KOPT-K1 (cell line): ENCODE measurements around the gene FGF1.

Source experiments
- H3K27ac ChIP-seq: fragments of 200-600 bp; sonication (generic); 2 replicates; pipeline ENCODE4 v1.5.1; 2016; ENCODE audit warnings: antibody characterized with exemption, mild to moderate bottlenecking, low read depth, low read length; ENCODE audit not compliant: poor library complexity, severe bottlenecking
- H3K36me3 ChIP-seq: fragments of 200-600 bp; sonication (generic); 2 replicates; pipeline ENCODE4 v1.5.1; 2017; ENCODE audit warnings: antibody characterized with exemption, mild to moderate bottlenecking, low read length, moderate library complexity; ENCODE audit not compliant: insufficient read depth
- H3K9me3 ChIP-seq: fragments of 200-600 bp; sonication (generic); 2 replicates; pipeline ENCODE4 v1.5.1; 2017; ENCODE audit warnings: antibody characterized with exemption, low read length, mild to moderate bottlenecking; ENCODE audit not compliant: insufficient read depth, poor library complexity, severe bottlenecking

Gene FGF1

DNA sequence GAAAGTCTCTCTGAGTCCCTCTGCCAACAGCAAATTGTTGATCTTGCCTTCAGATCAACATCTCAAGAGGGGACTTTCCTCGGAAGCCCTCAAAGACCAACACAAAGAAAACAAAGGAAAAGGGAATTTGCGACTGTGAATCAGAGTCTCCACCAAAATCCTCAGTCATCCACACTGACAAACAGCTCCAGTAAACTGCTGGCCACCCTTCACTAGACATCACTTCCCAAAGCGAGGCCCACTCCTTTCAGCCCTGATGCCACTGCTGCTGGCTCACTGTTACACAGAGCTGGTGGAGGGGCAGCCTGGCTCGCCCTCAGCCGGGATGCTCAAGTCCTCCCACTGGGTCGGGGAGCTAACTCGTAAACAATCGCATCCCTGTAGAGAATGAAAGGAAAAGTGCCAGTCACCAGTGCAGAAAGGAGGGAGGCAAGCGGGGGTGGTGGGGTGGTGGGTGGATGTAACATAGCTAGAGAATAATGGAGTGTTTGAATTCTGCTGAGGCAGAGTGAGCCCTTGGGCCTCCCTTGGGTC is 1.3 kb downstream of the FGF1 start:
- Histone ChIP-seq H3K36me3 (no peaks in the 10 kb centered on the region), H3K27ac (no peak overlapping the region), H3K9me3 (no peaks in the 10 kb centered on the region)

DNA sequence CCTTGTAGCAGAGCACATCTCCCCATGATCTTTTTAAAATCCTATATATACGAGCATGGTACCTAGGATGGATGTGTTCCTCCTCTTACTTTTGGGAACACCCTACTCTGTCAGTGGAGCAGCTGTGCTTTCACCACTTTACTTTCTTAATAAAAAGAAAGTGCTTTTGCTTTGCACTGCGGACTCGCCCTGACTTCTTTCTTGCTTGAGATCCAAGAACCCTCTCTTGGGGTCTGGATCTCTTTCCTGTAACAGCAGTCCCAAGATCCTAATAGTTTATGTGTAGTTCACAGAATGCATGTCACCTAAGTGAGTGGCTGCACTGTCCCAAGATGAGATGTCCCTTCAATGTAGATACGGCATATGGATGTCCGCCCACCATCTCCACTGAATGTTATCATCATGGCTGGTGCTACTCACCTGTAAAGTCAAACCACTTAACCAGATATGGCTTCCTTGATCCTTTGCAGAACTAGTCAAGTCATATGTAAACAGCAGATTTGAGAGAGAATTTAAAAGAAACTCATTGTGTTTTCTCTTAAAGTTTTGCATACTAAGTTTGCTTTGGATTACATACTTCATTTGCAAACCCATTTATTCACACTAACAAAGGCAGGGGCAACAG is 1.9 kb downstream of the FGF1 start:
- no peaks in the 10 kb centered on the region for H3K36me3 ChIP-seq
- no peaks in the 10 kb centered on the region for H3K9me3 ChIP-seq
- H3K27ac ChIP-seq, result no peak overlapping the region

GRCh38 chr5:142683116-142683515 is 2.8 kb downstream of the FGF1 start:
- no peaks in the 10 kb centered on the region for H3K36me3 ChIP-seq
- no peaks in the 10 kb centered on the region for H3K9me3 ChIP-seq
- H3K27ac ChIP-seq, result no peak overlapping the region

DNA sequence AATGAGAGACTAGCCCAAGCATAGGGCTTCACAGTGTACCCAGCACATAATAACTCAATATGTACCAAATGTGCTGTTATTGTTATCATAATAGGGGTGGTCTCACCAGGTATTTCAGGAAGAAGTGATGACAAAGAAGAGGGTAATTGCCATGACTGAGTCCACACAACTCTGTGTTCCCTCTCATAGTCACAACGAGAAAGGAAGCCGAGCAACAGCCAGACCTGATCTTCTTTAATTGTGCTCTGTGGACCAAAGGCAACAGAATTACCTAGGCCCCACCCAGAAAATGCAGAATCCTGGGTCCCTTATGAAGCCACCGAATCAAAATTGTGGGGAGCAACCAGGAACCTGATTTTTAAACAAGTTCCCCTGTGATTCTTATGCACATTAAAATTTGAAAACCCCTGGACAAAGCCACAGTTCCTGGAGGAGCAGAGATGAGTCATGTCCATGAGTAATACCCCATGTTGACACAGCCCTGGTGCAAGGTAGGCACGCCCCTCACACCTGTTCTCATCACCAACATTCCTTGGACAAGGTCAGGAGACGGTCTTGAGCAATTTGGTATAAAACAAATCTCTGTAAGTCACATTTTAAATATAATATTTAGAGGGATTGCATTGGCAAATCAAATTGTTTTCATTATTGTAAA is 5.2 kb downstream of the FGF1 start:
- H3K27ac ChIP-seq, result no peak overlapping the region
- H3K36me3 ChIP-seq, result no peaks in the 10 kb centered on the region
- H3K9me3 ChIP-seq, result no peaks in the 10 kb centered on the region

DNA sequence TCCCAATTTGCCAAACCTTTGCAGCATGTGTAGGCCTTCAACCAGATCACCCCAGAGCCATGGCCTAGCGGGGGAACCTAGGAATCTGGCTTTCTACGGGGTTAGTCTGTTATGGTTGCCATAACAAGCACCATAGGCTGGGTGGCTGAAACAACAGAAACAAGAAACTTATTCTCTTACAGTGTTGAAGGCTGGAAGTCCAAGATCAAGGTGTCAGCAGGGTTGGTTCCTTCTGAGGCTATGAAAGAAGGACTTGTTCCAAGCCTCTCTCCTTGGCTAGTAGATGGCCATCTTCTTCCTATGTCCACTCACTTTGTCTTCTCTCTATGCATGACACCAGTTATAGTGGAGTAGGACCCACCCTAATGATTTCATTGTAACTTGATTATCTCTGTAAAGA is 6.1 kb downstream of the FGF1 start:
- Histone ChIP-seq H3K27ac (no peak overlapping the region), H3K36me3 (no peaks in the 10 kb centered on the region), H3K9me3 (no peaks in the 10 kb centered on the region)

DNA sequence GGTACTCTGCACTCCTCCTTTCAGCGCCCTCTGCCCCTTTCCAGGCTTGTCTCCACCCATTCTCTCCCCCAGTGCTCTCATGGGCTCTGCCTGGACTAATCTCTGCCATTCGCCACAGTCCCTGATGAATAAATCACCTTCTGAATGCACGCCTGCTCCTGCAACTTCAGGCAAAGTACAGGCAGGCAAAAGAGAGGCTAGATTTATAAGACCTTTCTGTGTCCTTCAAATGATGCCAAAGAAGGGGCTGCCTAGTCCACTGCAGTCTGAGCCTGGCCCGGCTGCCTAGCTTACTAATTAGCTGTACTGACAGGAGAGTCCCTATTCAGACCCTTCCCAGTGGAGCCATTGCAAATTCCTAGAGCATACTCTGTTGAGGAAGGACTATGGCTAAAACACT is 7.4 kb downstream of the FGF1 start:
- H3K36me3 ChIP-seq, result no peaks in the 10 kb centered on the region
- no peaks in the 10 kb centered on the region for H3K9me3 ChIP-seq
- H3K27ac ChIP-seq, result no peak overlapping the region

- H3K27ac ChIP-seq, result no peak overlapping the region
- no peaks in the 10 kb centered on the region for H3K9me3 ChIP-seq
- no peaks in the 10 kb centered on the region for H3K36me3 ChIP-seq
These were observed 8.7 kb downstream of the FGF1 start for GRCh38 chr5:142677198-142677597.

DNA sequence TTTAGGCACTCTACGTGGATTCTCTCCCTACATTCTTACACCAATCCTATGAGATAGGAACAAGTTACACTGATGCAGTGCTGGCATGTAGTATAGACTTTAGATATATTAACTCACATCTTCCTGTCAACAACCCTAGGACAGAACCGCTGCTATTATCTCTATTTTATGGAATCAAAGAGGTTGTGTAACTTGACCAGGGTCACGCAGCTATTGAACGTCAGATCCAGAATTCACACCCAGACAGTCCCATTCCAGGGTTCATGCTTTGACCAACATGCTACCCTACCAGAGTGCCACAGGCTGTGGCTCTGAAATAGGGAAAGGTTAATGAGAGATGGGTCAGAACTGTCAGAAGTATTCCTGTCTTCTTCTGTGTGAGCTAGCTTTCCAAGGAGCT is 9.6 kb downstream of the FGF1 start:
- Histone ChIP-seq H3K9me3 (no peaks in the 10 kb centered on the region), H3K36me3 (no peaks in the 10 kb centered on the region), H3K27ac (no peak overlapping the region)

DNA sequence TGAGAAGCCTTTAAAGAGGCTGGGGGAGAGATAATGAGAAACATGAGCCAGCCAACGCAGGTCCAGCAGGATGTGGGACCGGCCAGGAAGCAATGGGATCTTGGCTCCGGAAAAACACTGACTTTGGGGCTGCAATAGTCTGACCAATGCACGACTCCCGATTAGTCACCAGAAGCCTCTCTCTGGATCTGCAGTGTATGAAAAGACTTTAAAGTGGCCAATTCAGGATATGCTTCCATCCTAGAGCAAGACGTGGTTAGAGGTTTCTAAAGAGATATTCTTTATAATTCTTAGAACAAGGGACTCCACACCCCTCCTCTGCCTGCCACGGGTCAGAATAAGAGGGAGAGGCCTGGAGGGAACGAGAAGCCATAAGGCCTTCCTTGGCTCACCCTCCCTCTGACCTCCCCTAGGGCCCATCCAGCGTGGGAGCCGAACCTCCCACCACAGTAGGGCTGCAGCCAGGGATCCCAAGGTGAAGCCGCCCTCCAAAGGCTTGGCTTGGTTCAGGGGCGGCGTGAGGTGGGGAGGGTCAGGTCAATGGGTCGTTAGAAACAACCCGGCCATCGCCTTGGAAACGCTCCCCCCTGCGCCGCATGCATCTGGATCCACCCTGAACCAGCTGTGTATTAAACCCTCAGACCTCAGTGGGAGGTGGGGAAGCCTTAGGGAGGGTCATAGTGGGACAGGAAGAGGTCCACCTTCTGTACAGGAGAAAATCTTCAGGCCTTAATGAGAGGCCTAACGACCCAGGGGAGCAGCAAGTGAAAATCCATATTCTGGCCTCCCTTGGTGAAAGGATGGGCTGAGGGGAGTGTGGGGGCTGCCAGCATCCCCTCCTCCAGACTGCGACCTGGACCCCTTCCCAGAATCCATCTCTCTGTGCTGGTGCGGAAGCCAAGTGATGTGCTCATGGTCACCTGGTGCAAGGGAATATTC is 11.1 kb downstream of the FGF1 start:
- Histone ChIP-seq H3K36me3 (no peaks in the 10 kb centered on the region), H3K27ac (no peak overlapping the region), H3K9me3 (no peaks in the 10 kb centered on the region)

- H3K9me3 ChIP-seq, result no peaks in the 10 kb centered on the region
These were observed 14.1 kb downstream of the FGF1 start for GRCh38 chr5:142671801-142672200.

DNA sequence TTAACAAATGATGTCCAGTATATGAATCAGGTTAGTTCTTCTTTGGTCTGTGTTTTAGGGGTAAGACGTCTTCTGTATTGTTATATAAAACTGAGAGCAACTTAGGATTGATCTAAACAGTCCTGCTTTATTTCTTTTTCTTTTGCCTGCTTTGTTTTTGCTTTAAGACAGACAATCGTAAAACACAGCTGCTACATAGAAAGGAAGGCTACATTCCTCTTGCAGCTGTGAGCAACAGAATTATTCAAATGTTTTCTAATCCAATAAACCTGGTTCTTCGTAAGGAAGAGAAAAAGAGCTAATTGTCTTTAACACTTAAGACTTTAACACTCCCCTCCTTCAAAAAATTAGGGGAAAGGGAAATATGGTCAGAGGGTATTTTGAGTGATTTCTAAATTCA is 14.6 kb downstream of the FGF1 start:
- Histone ChIP-seq H3K36me3 (no peaks in the 10 kb centered on the region), H3K9me3 (no peaks in the 10 kb centered on the region), H3K27ac (no peak overlapping the region)

More at GRCh38 chr5:142671801-142672200, 14.1 kb downstream of the FGF1 start:
- H3K27ac ChIP-seq, result no peak overlapping the region
- no peaks in the 10 kb centered on the region for H3K36me3 ChIP-seq

- no peak overlapping the region for H3K27ac ChIP-seq
- no peaks in the 10 kb centered on the region for H3K9me3 ChIP-seq
- no peaks in the 10 kb centered on the region for H3K36me3 ChIP-seq
These were observed 15.1 kb downstream of the FGF1 start for GRCh38 chr5:142670804-142671203.

GRCh38 chr5:142669477-142669876 is 16.4 kb downstream of the FGF1 start:
- H3K9me3 ChIP-seq, result no peaks in the 10 kb centered on the region
- no peaks in the 10 kb centered on the region for H3K36me3 ChIP-seq
- H3K27ac ChIP-seq, result no peak overlapping the region

GRCh38 chr5:142668336-142668735 is 17.6 kb downstream of the FGF1 start:
- no peaks in the 10 kb centered on the region for H3K36me3 ChIP-seq
- no peak overlapping the region for H3K27ac ChIP-seq
- H3K9me3 ChIP-seq, result no peaks in the 10 kb centered on the region

- Histone ChIP-seq H3K27ac (no peak overlapping the region), H3K36me3 (no peaks in the 10 kb centered on the region), H3K9me3 (no peaks in the 10 kb centered on the region)
These were observed 18.1 kb downstream of the FGF1 start for GRCh38 chr5:142667831-142668230.
